B cell (primary cell): ENCODE data around the gene MMS22L.

Experiments
- CTCF ChIP-seq: fragments of 200-600 bp; IDR thresholded peaks from one replicate; pipeline ENCODE4 v1.8.0; 2022; ENCODE audit warnings: antibody characterized with exemption, mild to moderate bottlenecking
- EZH2 ChIP-seq: IDR thresholded peaks from 2 replicates; pipeline ENCODE4 v1.6.1; 2012; ENCODE audit warnings: borderline replicate concordance, low read depth, mild to moderate bottlenecking, moderate library complexity, low read length; ENCODE audit not compliant: insufficient read depth, poor library complexity, severe bottlenecking

- TF ChIP-seq CTCF (no peak), EZH2 (no peak)
Measured at GRCh38 chr6:97280766-97281165, 2.2 kb downstream of the MMS22L start.
